Loucy (cell line): ENCODE measurements around the gene EPB41L3.

ENCODE experiments used
- CTCF ChIP-seq: fragments of 200-600 bp; sonication (generic); conservative IDR thresholded peaks from 2 replicates; pipeline ENCODE4 v1.5.1; 2014; ENCODE audit warnings: mild to moderate bottlenecking, antibody characterized with exemption, low read length
- EZH2phosphoT487 ChIP-seq: fragments of 200-600 bp; IDR thresholded peaks from 2 replicates; pipeline ENCODE4 v1.6.1; 2018; ENCODE audit warnings: antibody characterized with exemption, mild to moderate bottlenecking, moderate library complexity, borderline replicate concordance

GRCh38 chr18:5417342-5417741, 126.5 kb downstream of the EPB41L3 start:
- TF ChIP-seq CTCF (no peak), EZH2phosphoT487 (no peak)
